Suprapubic skin (tissue), 4 donors: ENCODE results near the gene LRRC55. TPM values are rescaled to one million over a fixed set of nuclear protein-coding genes. Genes with fewer than 3 reads are reported as not detected.

Experiments used
- total RNA-seq, 4 donors: library from RNA; depleted of rRNA; stranded (reverse); fragments of >200 nt; gene quantifications; one replicate each; pipeline ENCODE4 v1.1.0, GENCODE V29; 2016

The LRRC55 gene
- total RNA-seq, 4 donors from 2014 or later = 0.08 to 0.24 (median 0.17) TPM; not detected in 1

Other genes with a start within 250 kb of the LRRC55 start
- not detected for gene OR5AK2, start 193.0 kb upstream of the LRRC55 start, total RNA-seq
- 1 to 10 TPM in 2 of 4 donors, under 1 TPM in 2; 0.42 to 2.2 (median 1.2) TPM for gene APLNR, start 55.3 kb downstream of the LRRC55 start, total RNA-seq
- gene TNKS1BP1, start 143.0 kb downstream of the LRRC55 start, total RNA-seq = 100 to 1,000 TPM; 241 to 276 (median 272) TPM
- 10 to 100 TPM; 59.9 to 96.5 (median 67.9) TPM for gene SSRP1, start 153.9 kb downstream of the LRRC55 start, total RNA-seq
- not detected for gene P2RX3, start 156.4 kb downstream of the LRRC55 start, total RNA-seq
- gene PRG3, start 199.2 kb downstream of the LRRC55 start, total RNA-seq = not detected
- 1 to 10 TPM in 1 of 4 donors, under 1 TPM in 1, not detected in 2; 0.36 to 1.8 TPM for gene PRG2, start 208.7 kb downstream of the LRRC55 start, total RNA-seq
- 10 to 100 TPM; 44.5 to 70.4 (median 60.0) TPM for gene SLC43A3, start 245.2 kb downstream of the LRRC55 start, total RNA-seq